HCT116 (cell line): ENCODE results near the gene ATG101. TPM values are rescaled to one million over a fixed set of nuclear protein-coding genes. Genes with fewer than 3 reads are reported as not detected.

ENCODE experiments used
- ATAC-seq: fragments of 200-7000 bp; cut with Tn5 transposase; 2 replicates; pipeline ENCODE4 v1.9.1; 2020; ENCODE audit warnings: mild to moderate bottlenecking, moderate library complexity
- BruUV-seq: library from RNA; stranded (reverse); fragments of 400-500 nt; replicated peaks from 2 replicates; lab custom pipeline; 2021; lab: Mats Ljungman, UMichigan
- CTCF ChIA-PET: fragments of 300-600 bp; sonication (Branson Sonifier 250); formaldehyde crosslinking; loops from one replicate; lab custom pipeline; 2021; ENCODE audit warnings: antibody characterized with exemption; lab: Charles Lee
- POLR2A ChIA-PET: fragments of 300-600, 350-600 bp; sonication (Branson Sonifier 250); formaldehyde crosslinking; loops from one replicate; lab custom pipeline; 2021; ENCODE audit warnings: antibody characterized with exemption; lab: Charles Lee
- RAD21 ChIA-PET, 2 experiments: fragments of 300-600 bp; sonication (Branson Sonifier 250); formaldehyde crosslinking; loops; one replicate each; lab custom pipeline; 2023; ENCODE audit warnings: low total read pairs in 2 of 2; ENCODE audit not compliant: uncharacterized antibody in 2 of 2, unreplicated experiment in 2 of 2, low non-redundant PET in 1 of 2; lab: Charles Lee
- DNase-seq: peaks from one replicate; pipeline ENCODE4 v3.0.0-alpha.2; 2010; ENCODE audit warnings: low read depth, low spot score
- H2AFZ ChIP-seq: fragments of 200-600 bp; shearing (Covaris generic), sonication (generic); 2 replicates; pipeline ENCODE4 v1.6.1; 2017; ENCODE audit warnings: low read depth, mixed run types, mixed read lengths, antibody characterized with exemption, low read length; ENCODE audit not compliant: poor library complexity, severe bottlenecking
- H3K27ac ChIP-seq: 2 replicates; pipeline ENCODE4 v1.5.1; 2012; ENCODE audit warnings: low read depth, low read length
- H3K27me3 ChIP-seq: fragments of 200-600 bp; sonication (generic); 2 replicates; pipeline ENCODE4 v1.6.1; 2016; ENCODE audit warnings: mixed run types, low read length, mixed read lengths; ENCODE audit not compliant: insufficient read depth
- H3K36me3 ChIP-seq, 2 experiments: fragments of 200-500 bp in 1 of 2; fragments of 200-600 bp in 1 of 2; sonication (Bioruptor generic) in 1 of 2; sonication (generic) in 1 of 2; 2 replicates each; pipeline versions ENCODE4 v1.5.1 to v1.6.1; 2014 to 2016; ENCODE audit warnings: low read length in 2 of 2, inconsistent platforms in 1 of 2, mixed read lengths in 1 of 2, mixed run types in 1 of 2; ENCODE audit not compliant: insufficient read depth in 2 of 2, control insufficient read depth in 1 of 2
- H3K4me1 ChIP-seq, 2 experiments: fragments of 200-600 bp in 1 of 2; sonication (generic) in 1 of 2; 2 replicates each; pipeline versions ENCODE4 v1.5.1 to v1.6.1; 2012 to 2017; ENCODE audit warnings: low read length in 2 of 2, inconsistent platforms in 1 of 2, mild to moderate bottlenecking in 1 of 2, mixed read lengths in 1 of 2, mixed run types in 1 of 2, moderate library complexity in 1 of 2; ENCODE audit not compliant: insufficient read depth in 2 of 2, control insufficient read depth in 1 of 2
- H3K4me2 ChIP-seq: fragments of 200-600 bp; sonication (generic); 2 replicates; pipeline ENCODE4 v1.6.1; 2017; ENCODE audit warnings: mixed run types, low read length, mixed read lengths
- H3K4me3 ChIP-seq, 2 experiments: fragments of 200-600 bp in 1 of 2; sonication (generic) in 1 of 2; replicated peaks in 1 of 2; 2 replicates each; pipeline ENCODE4 v1.5.1; 2011 to 2016; ENCODE audit warnings: low read length in 2 of 2, control low read depth in 1 of 2, low read depth in 1 of 2, mild to moderate bottlenecking in 1 of 2, mixed read lengths in 1 of 2, mixed run types in 1 of 2
- H3K79me2 ChIP-seq: fragments of 200-600 bp; sonication (generic); 2 replicates; pipeline ENCODE4 v1.6.1; 2017; ENCODE audit warnings: mild to moderate bottlenecking, mixed run types, low read length, moderate library complexity, mixed read lengths; ENCODE audit not compliant: insufficient read depth
- H3K9ac ChIP-seq: fragments of 200-600 bp; sonication (generic); 2 replicates; pipeline ENCODE4 v1.6.1; 2016; ENCODE audit warnings: low read length, mixed read lengths
- H3K9me2 ChIP-seq: fragments of 200-600 bp; sonication (generic), shearing (Covaris generic); 2 replicates; pipeline ENCODE4 v1.6.1; 2017; ENCODE audit warnings: mixed run types, mild to moderate bottlenecking, moderate library complexity; ENCODE audit not compliant: insufficient read depth
- H3K9me3 ChIP-seq, 2 experiments: fragments of 200-500 bp in 1 of 2; fragments of 200-600 bp in 1 of 2; sonication (Bioruptor generic) in 1 of 2; sonication (generic) in 1 of 2; 2 replicates each; pipeline ENCODE4 v1.6.1; 2014 to 2017; ENCODE audit warnings: low read length in 2 of 2, mixed read lengths in 2 of 2, inconsistent platforms in 1 of 2, low read depth in 1 of 2, mild to moderate bottlenecking in 1 of 2, mixed run types in 1 of 2, moderate library complexity in 1 of 2; ENCODE audit not compliant: control insufficient read depth in 1 of 2, insufficient read depth in 1 of 2
- H4K20me1 ChIP-seq: fragments of 200-600 bp; sonication (generic), shearing (Covaris generic); 2 replicates; pipeline ENCODE4 v1.6.1; 2017; ENCODE audit warnings: mixed run types, mild to moderate bottlenecking, moderate library complexity; ENCODE audit not compliant: insufficient read depth
- CBX3 ChIP-seq: IDR thresholded peaks from 2 replicates; pipeline ENCODE4 v1.6.1; 2012; ENCODE audit warnings: low read depth
- CEBPB ChIP-seq: IDR thresholded peaks from 2 replicates; pipeline ENCODE4 v1.6.1; 2012; ENCODE audit warnings: low read depth
- CTCF ChIP-seq, 3 experiments: fragments of 200-600 bp in 1 of 3; sonication (generic) in 1 of 3; IDR thresholded peaks in 2 of 3; conservative IDR thresholded peaks in 1 of 3; 2 replicates each; pipeline ENCODE4 v1.5.1; 2012 to 2017; ENCODE audit warnings: low read depth in 2 of 3, low read length in 2 of 3, antibody characterized with exemption in 1 of 3, borderline replicate concordance in 1 of 3, control low read depth in 1 of 3, mild to moderate bottlenecking in 1 of 3, mixed read lengths in 1 of 3, mixed run types in 1 of 3, moderate library complexity in 1 of 3; ENCODE audit not compliant: insufficient read depth in 1 of 3
- EZH2phosphoT487 ChIP-seq: fragments of 200-600 bp; IDR thresholded peaks from 2 replicates; pipeline ENCODE4 v1.6.1; 2018; ENCODE audit warnings: antibody characterized with exemption, borderline replicate concordance
- FOSL1 ChIP-seq: IDR thresholded peaks from 2 replicates; pipeline ENCODE4 v1.6.1; 2012; ENCODE audit warnings: low read depth
- MAX ChIP-seq: IDR thresholded peaks from 2 replicates; pipeline ENCODE4 v1.6.1; 2012
- POLR2A ChIP-seq: IDR thresholded peaks from 2 replicates; pipeline ENCODE4 v1.7.0; 2011; ENCODE audit warnings: borderline replicate concordance; ENCODE audit not compliant: insufficient read depth, insufficient read length; ENCODE audit errors: extremely low read depth
- POLR2AphosphoS5 ChIP-seq: IDR thresholded peaks from 2 replicates; pipeline ENCODE4 v1.6.1; 2011; ENCODE audit warnings: mild to moderate bottlenecking, low read depth, low read length, moderate library complexity
- SIN3A ChIP-seq: IDR thresholded peaks from 2 replicates; pipeline ENCODE4 v1.6.1; 2012; ENCODE audit warnings: low read depth
- YY1 ChIP-seq: IDR thresholded peaks from 2 replicates; pipeline ENCODE4 v1.6.1; 2011; ENCODE audit warnings: low read length, low read depth, moderate library complexity, mild to moderate bottlenecking; ENCODE audit not compliant: insufficient replicate concordance; ENCODE audit errors: extremely low read depth
- ZFX ChIP-seq: fragments of 450-650 bp; IDR thresholded peaks from 2 replicates; pipeline ENCODE4 v1.6.1; 2017
- intact Hi-C: fragments of 100-400 bp; cut with micrococcal nuclease; formaldehyde crosslinking; loops from 2 replicates; pipeline ENCODE4 v1.10.0; 2022
- total RNA-seq: library from RNA; stranded (reverse); gene quantifications from one replicate; pipeline ENCODE4 v1.2.1, GENCODE V29; 2021; ENCODE audit not compliant: unreplicated experiment

The ATG101 gene
- total RNA-seq, 1 experiment from 2014 or later: 49.2 TPM

DNA sequence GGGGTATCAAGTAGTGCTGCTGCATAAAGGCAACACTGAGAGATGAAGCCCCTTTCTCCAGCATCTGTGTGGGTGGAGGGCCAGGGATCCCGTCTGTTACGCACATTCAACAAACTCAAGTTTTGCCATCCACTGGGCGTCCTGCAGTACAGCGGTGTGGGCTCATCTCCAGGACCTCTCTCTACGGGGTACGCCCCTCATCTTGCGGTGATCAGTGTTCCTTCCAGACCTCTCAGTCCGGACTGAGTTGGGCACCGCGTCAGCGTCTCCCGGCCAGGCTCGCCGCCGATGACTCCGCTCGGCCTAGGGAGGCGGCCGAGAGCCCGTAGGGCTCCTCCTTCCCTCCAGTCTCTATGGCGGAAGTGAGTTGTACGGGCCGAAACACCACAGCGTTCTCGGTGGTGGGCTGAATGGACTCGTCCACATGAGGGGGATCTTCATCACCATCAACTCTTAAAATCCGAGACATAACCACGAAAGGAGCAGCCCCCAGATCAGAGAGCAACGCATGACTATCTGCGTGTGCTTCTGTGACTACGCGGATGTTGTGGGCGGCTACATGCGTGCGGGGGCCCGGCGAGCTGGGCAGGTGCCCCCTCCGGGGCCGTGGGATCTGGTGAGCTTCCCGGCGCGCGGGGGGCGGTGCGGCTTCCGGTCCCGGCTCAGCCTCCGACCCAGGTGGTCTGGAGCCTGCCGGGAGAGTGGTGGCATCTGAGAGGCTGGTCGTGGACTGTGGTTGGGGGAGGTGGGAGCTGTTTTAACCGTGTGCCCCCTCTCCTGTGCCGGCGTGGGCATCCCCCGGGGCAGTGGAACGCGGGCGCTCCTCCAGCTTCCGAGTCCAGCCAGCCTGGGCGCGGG lies at the start of gene ATG101 (continued):
- TF ChIP-seq SIN3A (no peak), EZH2phosphoT487 (no peak), MAX (peak; percentile 87), FOSL1 (no peak), POLR2A (no peak), POLR2AphosphoS5 (peak; percentile 80), ZFX (no peak), CBX3 (peak; percentile 93), CEBPB (no peak)

DNA sequence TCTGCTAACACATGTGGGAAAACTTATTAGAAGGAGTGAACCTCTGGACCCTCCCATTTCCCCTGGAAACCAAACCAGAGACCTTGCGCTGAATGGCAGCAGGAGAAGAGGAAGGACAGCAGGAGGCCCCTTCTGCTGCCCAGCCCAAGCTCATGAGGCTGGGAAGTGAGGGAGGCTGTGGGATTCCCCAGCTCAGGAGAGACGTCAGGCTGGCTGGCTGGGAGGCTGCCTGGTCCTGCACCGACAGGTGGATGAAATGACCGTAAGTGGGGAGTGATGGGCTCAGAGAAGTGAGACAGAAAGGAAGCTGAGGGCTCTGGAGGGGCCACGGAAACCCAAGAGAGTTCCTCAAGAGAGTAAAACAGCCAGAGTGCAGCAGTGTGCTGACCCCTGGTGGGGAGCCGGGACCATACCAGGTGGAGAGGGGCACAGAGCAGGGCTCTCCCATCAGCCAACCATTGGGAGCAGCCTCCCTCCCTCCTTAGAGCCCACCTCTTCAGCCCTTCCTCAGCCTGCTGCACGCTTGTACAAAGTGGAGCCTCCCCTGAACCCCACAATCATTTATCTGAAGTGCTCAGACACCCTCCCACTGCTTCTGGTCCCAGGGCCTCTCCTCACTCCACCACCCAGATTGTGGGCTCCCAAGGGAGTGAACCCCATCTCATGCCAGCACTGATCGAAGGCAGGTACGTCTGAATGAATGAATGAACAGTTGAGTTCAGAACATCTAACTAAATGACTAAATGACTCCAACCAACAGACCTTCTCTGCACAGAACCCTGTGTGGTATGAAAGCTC lies 49.0 kb upstream of the ATG101 start:
- no peak overlapping the region for H2AFZ ChIP-seq
- peaks cover 14 to 51% of the 10 kb centered on the region in 2 experiments for H3K4me1 ChIP-seq
- no peaks in the 10 kb centered on the region for H3K9me3 ChIP-seq
- BruUV-seq: no TSS peak
- no peaks in the 10 kb centered on the region for H3K27me3 ChIP-seq
- peak; percentile 27 for ATAC-seq
- intact Hi-C loops: loop anchor here (1.0 to 5.0 kb wide), 2 partner anchors 27 to 128 kb away; no protein-coding TSS in a partner anchor
- POLR2A ChIA-PET: no interaction called here
- no peaks in the 10 kb centered on the region for H3K79me2 ChIP-seq
- H3K9me2 ChIP-seq: no peaks in the 10 kb centered on the region
- TF ChIP-seq YY1 (no peak), CTCF (IDR thresholded peaks at IDR 0.05 in 2 of 3, conservative IDR thresholded peaks at IDR 0.05 in 1 of 3; ENCODE audit: borderline replicate concordance in 1 of 3, insufficient read depth in 1 of 3, low read depth in 2 of 3, low read length in 2 of 3) (peak in 2 of 3 experiments; percentile 72 to 84; a peak in 4 of 6 replicates)
- H3K36me3 ChIP-seq: no peaks in the 10 kb centered on the region
- no peak overlapping the region for H3K27ac ChIP-seq
- H4K20me1 ChIP-seq: no peaks in the 10 kb centered on the region
- H3K4me2 ChIP-seq: 0 out of 2 replicates have a peak overlapping the region, but pooled peaks have one; percentile 14
- H3K9ac ChIP-seq: no peak overlapping the region
- CTCF ChIA-PET: interaction anchor here (0.8 to 7.9 kb wide), 12 partner anchors 9 to 626 kb away, joined by 3 to 137 read pairs (median 4); partner anchors contain the start of gene TAMALIN
- H3K4me3 ChIP-seq: no peak overlapping the region
- RAD21 ChIA-PET: interaction anchor here (0.8 to 3.0 kb wide), 3 partner anchors 16 to 17 kb away, joined by 3 to 21 read pairs (median 5); no protein-coding TSS in a partner anchor
- DNase-seq: no peak
